Stomach (tissue), 4 donors: ENCODE results near the gene ATP8B4.

Source experiments
- EP300 ChIP-seq: sonication (generic); formaldehyde crosslinking; IDR thresholded peaks from one replicate; pipeline ENCODE4 v1.6.1; 2017; ENCODE audit warnings: antibody characterized with exemption
- POLR2A ChIP-seq, 4 donors: fragments of 450-650 bp; IDR thresholded peaks; one replicate each; pipeline ENCODE4 v1.6.1; 2016; ENCODE audit warnings: antibody characterized with exemption in 4 of 4, control low read depth in 2 of 4, mild to moderate bottlenecking in 1 of 4, moderate library complexity in 1 of 4
- POLR2AphosphoS5 ChIP-seq, 3 donors: sonication (generic); formaldehyde crosslinking; IDR thresholded peaks; one replicate each; pipeline ENCODE4 v1.6.1; 2016; ENCODE audit warnings: antibody characterized with exemption in 3 of 3
- TF ChIP-seq, protein P1 (sequence below), 7 experiments: fragments of 450-650 bp in 4 of 7; fragments of 200-600 bp in 3 of 7; sonication (generic) in 3 of 7; IDR thresholded peaks; one replicate each; pipeline ENCODE4 v1.5.1; 2016 to 2019; ENCODE audit warnings: antibody characterized with exemption in 7 of 7, control low read depth in 2 of 7, mild to moderate bottlenecking in 1 of 7

DNA sequence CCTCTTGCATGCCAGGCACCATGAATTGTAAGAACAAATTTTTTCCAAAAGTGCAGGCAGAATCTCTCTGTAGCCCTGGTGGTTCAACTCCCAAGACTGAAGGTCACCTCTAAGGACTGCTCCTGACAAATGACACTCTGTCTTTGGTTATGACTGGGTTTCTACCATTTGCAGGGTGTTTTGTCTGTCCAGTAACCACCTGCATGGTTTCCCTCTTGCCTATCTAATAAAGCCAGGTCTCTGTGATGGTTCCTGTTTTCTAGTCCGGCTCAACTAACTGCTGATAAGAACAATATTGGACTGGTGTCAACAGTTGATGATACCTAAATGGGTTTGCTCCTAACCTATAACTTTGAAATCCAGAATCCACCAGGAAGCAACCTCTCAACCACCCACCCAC, 43.7 kb downstream of the ATP8B4 start:
- TF ChIP-seq POLR2A (IDR thresholded peaks at IDR 0.05) (no peak), POLR2AphosphoS5 (IDR thresholded peaks at IDR 0.05) (no peak), EP300 (no peak)
- TF ChIP-seq, protein P1, sequence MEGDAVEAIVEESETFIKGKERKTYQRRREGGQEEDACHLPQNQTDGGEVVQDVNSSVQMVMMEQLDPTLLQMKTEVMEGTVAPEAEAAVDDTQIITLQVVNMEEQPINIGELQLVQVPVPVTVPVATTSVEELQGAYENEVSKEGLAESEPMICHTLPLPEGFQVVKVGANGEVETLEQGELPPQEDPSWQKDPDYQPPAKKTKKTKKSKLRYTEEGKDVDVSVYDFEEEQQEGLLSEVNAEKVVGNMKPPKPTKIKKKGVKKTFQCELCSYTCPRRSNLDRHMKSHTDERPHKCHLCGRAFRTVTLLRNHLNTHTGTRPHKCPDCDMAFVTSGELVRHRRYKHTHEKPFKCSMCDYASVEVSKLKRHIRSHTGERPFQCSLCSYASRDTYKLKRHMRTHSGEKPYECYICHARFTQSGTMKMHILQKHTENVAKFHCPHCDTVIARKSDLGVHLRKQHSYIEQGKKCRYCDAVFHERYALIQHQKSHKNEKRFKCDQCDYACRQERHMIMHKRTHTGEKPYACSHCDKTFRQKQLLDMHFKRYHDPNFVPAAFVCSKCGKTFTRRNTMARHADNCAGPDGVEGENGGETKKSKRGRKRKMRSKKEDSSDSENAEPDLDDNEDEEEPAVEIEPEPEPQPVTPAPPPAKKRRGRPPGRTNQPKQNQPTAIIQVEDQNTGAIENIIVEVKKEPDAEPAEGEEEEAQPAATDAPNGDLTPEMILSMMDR (IDR thresholded peaks at IDR 0.05): no peak
